ENCODE results near the gene RERGL. TPM values are rescaled to one million over a fixed set of nuclear protein-coding genes. Genes with fewer than 3 reads are reported as not detected.
"Not testable (repeated sequence)": the region's sequence is repeated elsewhere in the genome, so short reads cannot be mapped to it uniquely, and the experiment has no call there.

The RERGL gene
- total RNA-seq, 1 donor: not detected

DNA sequence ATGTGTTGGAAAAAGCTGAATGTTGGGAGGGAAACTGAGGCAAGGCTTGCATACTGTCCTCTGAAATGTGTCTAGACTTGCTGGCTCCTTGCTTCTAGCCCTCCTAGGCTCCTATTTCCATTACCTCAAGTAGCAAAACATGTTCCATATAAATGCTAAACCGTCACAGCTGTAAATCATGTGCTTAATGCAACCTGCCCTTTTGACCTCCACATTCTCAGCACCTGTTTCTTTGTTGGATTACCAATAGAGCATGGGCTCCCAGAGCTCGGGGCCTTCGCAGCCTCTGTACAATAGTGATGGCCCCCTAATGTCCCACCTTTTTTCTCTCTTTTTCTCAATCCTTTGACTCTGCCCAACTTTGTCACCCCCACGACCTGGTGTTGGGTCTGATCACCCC is 23.3 kb downstream of the RERGL start:
- no peaks in the 10 kb centered on the region for H3K27me3 ChIP-seq (ENCODE audit: insufficient read depth, low read length)
- H3K9me3 ChIP-seq (ENCODE audit: low read depth, low read length): peaks cover 8% of the 10 kb centered on the region
- H3K4me3 ChIP-seq (ENCODE audit: low read length): no peak overlapping the region
- no peaks in the 10 kb centered on the region for H3K4me1 ChIP-seq (ENCODE audit: insufficient read depth, low read length)

DNA sequence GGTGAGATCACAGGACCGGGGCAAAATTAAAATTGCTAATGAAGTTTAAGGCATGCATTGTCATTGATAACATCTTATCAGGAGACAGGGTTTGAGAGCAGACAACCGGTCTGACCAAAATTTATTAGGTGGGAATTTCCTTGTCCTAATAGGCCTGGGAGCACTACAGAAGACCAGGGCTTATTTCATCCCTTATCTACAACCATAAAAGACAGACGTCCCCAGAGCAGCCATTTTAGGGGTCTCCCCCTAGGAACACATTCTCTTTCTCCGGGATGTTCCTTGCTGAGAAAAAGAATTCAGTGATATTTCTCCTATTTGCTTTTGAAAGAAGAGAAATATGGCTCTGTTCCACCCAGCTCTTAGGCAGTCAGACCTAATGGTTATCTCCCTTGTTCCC is 27.1 kb downstream of the RERGL start:
- H3K27me3 ChIP-seq (ENCODE audit: insufficient read depth, low read length); H3K4me1 ChIP-seq (ENCODE audit: insufficient read depth, low read length); H3K4me3 ChIP-seq (ENCODE audit: low read length); H3K9me3 ChIP-seq (ENCODE audit: low read depth, low read length): not testable (repeated sequence)

DNA sequence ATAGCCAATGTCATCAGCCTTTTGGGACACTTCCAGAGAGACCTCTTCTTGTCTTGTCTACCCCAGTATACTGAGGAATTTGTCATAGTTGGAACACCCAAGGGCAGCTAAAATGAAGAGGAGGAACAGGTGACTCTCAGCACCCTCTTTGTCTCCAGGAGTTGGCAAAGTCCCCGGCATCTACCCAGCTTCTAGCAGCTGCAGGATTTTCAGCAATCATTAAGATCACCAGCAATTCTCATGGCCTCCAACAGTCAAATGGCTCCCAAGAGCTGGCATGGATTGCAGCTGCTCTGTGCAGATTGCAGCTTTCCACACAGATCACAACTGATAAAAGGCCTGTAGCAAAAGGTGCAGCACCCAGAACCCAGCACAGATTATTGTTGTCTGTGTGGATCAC is 32.9 kb downstream of the RERGL start:
- Histone ChIP-seq H3K27me3 (ENCODE audit: insufficient read depth, low read length) (no peaks in the 10 kb centered on the region), H3K4me1 (ENCODE audit: insufficient read depth, low read length) (no peaks in the 10 kb centered on the region), H3K4me3 (ENCODE audit: low read length) (no peak overlapping the region), H3K9me3 (ENCODE audit: low read depth, low read length) (no peaks in the 10 kb centered on the region)

DNA sequence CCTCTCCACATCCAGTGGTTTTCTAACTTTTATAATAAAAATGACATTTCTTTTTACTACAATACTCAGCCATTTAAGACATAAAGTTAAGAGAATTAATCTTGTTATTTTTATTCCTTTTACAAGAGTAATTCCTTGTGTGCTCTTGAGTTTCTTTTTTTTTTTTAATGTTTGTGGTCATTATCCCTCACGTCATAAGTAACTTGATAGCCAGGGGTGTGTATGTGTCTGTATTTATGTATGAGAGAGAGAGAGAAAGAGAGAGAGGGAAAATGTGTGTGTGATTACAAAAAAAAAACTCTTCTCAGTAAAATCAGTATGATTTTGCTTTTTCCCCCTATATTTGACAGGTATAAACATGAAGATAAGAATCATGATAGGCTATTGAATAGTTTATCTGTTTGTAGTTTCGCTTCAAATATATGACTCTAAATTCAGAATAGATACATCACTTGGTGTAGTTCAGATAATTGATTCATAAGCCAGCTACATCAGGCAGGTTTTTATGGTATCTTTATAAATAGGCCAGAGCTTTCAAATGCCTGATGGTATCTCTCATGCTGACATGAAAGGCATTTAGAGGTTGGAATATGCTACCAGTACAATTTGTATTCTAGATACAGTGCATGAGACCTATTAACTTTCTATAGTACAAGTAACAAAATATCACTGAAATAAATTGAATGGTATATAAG is 34.9 kb downstream of the RERGL start:
- Histone ChIP-seq H3K27me3 (ENCODE audit: insufficient read depth, low read length) (no peaks in the 10 kb centered on the region), H3K9me3 (ENCODE audit: low read depth, low read length) (no peaks in the 10 kb centered on the region), H3K4me1 (ENCODE audit: insufficient read depth, low read length) (no peaks in the 10 kb centered on the region), H3K4me3 (ENCODE audit: low read length) (no peak overlapping the region)

DNA sequence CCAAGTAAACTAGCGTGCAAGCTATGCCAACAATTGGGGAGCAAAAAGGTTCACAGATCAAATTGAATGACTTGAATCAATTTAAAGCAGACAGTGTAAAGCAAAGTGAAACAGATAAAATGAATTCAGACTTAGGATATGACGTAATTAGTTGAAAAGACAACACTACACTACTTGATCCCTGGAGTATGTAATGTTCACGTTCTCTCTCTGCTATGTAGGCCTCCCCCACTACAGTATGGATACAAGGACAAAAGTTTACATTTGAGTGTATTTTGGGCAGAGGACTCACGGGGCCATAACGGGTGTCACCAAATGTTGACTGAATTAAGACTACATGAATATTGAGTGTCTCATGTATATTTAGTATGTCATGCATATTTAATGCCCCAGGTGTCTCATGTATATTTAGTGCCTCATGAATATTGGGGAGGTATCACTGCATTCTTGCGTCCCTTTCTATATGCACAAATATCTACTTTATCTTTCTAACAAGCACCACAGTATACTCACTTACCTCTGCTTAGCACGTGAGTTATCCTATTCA is 44.5 kb downstream of the RERGL start:
- Histone ChIP-seq H3K9me3 (ENCODE audit: low read depth, low read length) (no peaks in the 10 kb centered on the region), H3K27me3 (ENCODE audit: insufficient read depth, low read length) (no peaks in the 10 kb centered on the region), H3K4me3 (ENCODE audit: low read length) (no peak overlapping the region), H3K4me1 (ENCODE audit: insufficient read depth, low read length) (no peaks in the 10 kb centered on the region)

DNA sequence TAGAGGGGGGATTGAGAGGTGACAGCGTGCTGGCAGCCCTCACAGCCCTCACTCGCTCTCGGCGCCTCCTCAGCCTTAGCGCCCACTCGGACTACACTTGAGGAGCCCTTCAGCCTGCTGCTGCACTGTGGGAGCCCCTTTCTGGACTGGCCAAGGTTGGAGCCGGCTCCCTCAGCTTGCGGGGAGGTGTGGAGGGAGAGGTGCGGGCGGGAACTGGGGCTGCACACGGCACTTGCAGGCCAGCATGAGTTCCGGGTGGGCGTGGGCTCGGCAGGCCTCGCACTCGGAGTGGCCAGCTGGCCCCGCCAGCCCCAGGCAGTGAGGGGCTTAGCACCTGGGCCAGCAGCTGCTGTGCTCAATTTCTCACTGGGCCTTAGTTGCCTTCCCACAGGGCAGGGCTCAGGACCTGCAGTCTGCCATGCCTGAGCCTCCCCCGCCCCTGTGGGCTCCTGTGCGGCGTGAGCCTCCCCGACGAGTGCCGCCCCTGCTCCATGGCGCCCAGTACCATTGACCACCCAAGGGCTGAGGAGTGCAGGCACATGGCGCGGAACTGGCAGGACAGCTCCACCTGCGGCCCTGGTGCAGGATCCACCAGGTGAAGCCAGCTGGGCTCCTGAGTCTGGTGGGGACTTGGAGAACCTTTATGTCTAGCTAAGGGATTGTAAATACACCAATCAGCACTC is 49.8 kb downstream of the RERGL start:
- H3K27me3 ChIP-seq (ENCODE audit: insufficient read depth, low read length); H3K4me1 ChIP-seq (ENCODE audit: insufficient read depth, low read length): not testable (repeated sequence)

More for the DNA sequence above, 49.8 kb downstream of the RERGL start:
- not testable (repeated sequence) for H3K4me3 ChIP-seq (ENCODE audit: low read length); H3K9me3 ChIP-seq (ENCODE audit: low read depth, low read length)

Other genes starting within 250 kb of the RERGL start
- gene PIK3C2G, start 171.3 kb upstream of the RERGL start, total RNA-seq: not detected

Data from mononuclear cell (primary cell).